ENCODE measurements around the gene THAP8. TPM values are rescaled to one million over a fixed set of nuclear protein-coding genes. Genes with fewer than 3 reads are reported as not detected.

Gene THAP8
- total RNA-seq (2013) = 2.6 TPM
- 1 to 10 TPM; 2.4 to 6.0 (median 3.1) TPM for polyA plus RNA-seq
- polyA minus RNA-seq = 1.2 and 1.7 TPM in 2 replicates
- total RNA-seq = 0.29 to 1.5 (median 1.1) reads per million in 11 experiments

- Mint-ChIP-seq H3K4me1 (peaks cover 17% of the 10 kb centered on the region), H3K36me3 (peaks cover 8 to 11% of the 10 kb centered on the region in 2 donors), H3K4me3 (peak within 1 kb of the TSS; percentile 99 to 100), H3K27ac (peak within 1 kb of the TSS; percentile 97 to 99 (median 98)), H3K9me3 (no peaks in the 10 kb centered on the region), H3K27me3 (ENCODE audit: low read depth in 3 of 3) (peaks cover 0 to 1% (median 0%) of the 10 kb centered on the region in 3 donors)
- Histone ChIP-seq H3K9ac (ENCODE audit: insufficient read depth, low read length, poor library complexity, severe bottlenecking) (peak within 1 kb of the TSS; percentile 79), H3K36me3 (replicated peaks in 1 of 2; ENCODE audit: control insufficient read depth in 1 of 2, insufficient read depth in 2 of 2, low read length in 2 of 2) (peaks cover 0 to 10% of the 10 kb centered on the region in 2 donors), H3K27ac (ENCODE audit: low read depth in 1 of 2, low read length in 2 of 2) (peak within 1 kb of the TSS; percentile 93 to 95), H2AFZ (ENCODE audit: insufficient read depth, low read depth, low read length, poor library complexity, severe bottlenecking) (peak within 1 kb of the TSS; percentile 88), H3K4me1 (ENCODE audit: control insufficient read depth in 1 of 2, insufficient read depth in 2 of 2, low read length in 2 of 2) (peaks cover 12 to 18% of the 10 kb centered on the region in 2 donors), H3K4me3 (replicated peaks in 1 of 3; ENCODE audit: low read depth in 2 of 3, low read length in 3 of 3) (peak within 1 kb of the TSS; percentile 70 to 94 (median 90)), H3K9me3 (replicated peaks in 1 of 2; ENCODE audit: control insufficient read depth in 1 of 2, insufficient read depth in 1 of 2, low read length in 2 of 2) (no peaks in the 10 kb centered on the region), H3K79me2 (ENCODE audit: insufficient read depth, low read length) (peaks cover 39% of the 10 kb centered on the region), H4K20me1 (ENCODE audit: insufficient read depth, low read length) (no peaks in the 10 kb centered on the region), H3K4me2 (replicated peaks; ENCODE audit: extremely low read depth, low read length, poor library complexity, severe bottlenecking) (peak within 1 kb of the TSS; percentile 90), H3K27me3 (ENCODE audit: control insufficient read depth in 2 of 2, insufficient read depth in 2 of 2, low read length in 2 of 2) (no peaks in the 10 kb centered on the region)
- peak; percentile 53 for TF ChIP-seq CTCF (IDR thresholded peaks at IDR 0.05)
- peak; percentile 100 for DNase-seq
- WGBS (ENCODE audit: insufficient coverage) = under 1% methylated on average over 56 of the region's 56 CpGs
- intact Hi-C loops (cut with micrococcal nuclease) = loop anchor here (1.0 to 10.0 kb wide), 6 partner anchors 39 to 279 kb away; partner anchors contain the start of genes ALKBH6 (in 2 of the 2), ARHGAP33 (in 1 of the 2), HCST (in 1 of the 2) and NFKBID (in 1 of the 2)
Observed at GRCh38 chr19:36054119-36054732, at the start of gene THAP8. Gene THAP8, minus strand, starts transcription at chr19:36054285. Its CDS starts 68 bp downstream, at chr19:36054217.

- no peaks in the 10 kb centered on the region for H4K20me1 ChIP-seq (ENCODE audit: insufficient read depth, low read length)
- H3K36me3 ChIP-seq (replicated peaks in 1 of 2; ENCODE audit: control insufficient read depth in 1 of 2, insufficient read depth in 2 of 2, low read length in 2 of 2) = peaks cover 52 to 78% of the 10 kb centered on the region in 2 donors
- Mint-ChIP-seq H3K4me3 (no peak overlapping the region), H3K27me3 (ENCODE audit: low read depth in 3 of 3) (peaks cover 0 to 4% (median 0%) of the 10 kb centered on the region in 3 donors), H3K4me1 (no peaks in the 10 kb centered on the region), H3K9me3 (no peaks in the 10 kb centered on the region), H3K27ac (peak overlapping the region in 1 of 7 donors; percentile 67), H3K36me3 (peaks cover 23 to 70% of the 10 kb centered on the region in 2 donors)
- H3K27me3 ChIP-seq (ENCODE audit: control insufficient read depth in 2 of 2, insufficient read depth in 2 of 2, low read length in 2 of 2) = no peaks in the 10 kb centered on the region
- no peaks in the 10 kb centered on the region for H3K79me2 ChIP-seq (ENCODE audit: insufficient read depth, low read length)
- no peak for TF ChIP-seq CTCF (IDR thresholded peaks at IDR 0.05)
- no peak overlapping the region for H2AFZ ChIP-seq (ENCODE audit: insufficient read depth, low read depth, low read length, poor library complexity, severe bottlenecking)
- H3K27ac ChIP-seq (ENCODE audit: low read depth in 1 of 2, low read length in 2 of 2) = no peak overlapping the region
- no peak overlapping the region for H3K4me3 ChIP-seq (replicated peaks in 1 of 3; ENCODE audit: low read depth in 2 of 3, low read length in 3 of 3)
- no peaks in the 10 kb centered on the region for H3K9me3 ChIP-seq (replicated peaks in 1 of 2; ENCODE audit: control insufficient read depth in 1 of 2, insufficient read depth in 1 of 2, low read length in 2 of 2)
- no peak overlapping the region for H3K4me2 ChIP-seq (replicated peaks; ENCODE audit: extremely low read depth, low read length, poor library complexity, severe bottlenecking)
- no peaks in the 10 kb centered on the region for H3K4me1 ChIP-seq (ENCODE audit: control insufficient read depth in 1 of 2, insufficient read depth in 2 of 2, low read length in 2 of 2)
- WGBS (ENCODE audit: insufficient coverage) = 99% methylated on average over 24 of the region's 24 CpGs
- intact Hi-C loops (cut with micrococcal nuclease) = no loop called here
- no peak for DNase-seq
- H3K9ac ChIP-seq (ENCODE audit: insufficient read depth, low read length, poor library complexity, severe bottlenecking) = no peak overlapping the region
Observed at GRCh38 chr19:36103040-36103626, 49.0 kb upstream of the THAP8 start.

All from CD14-positive monocyte (primary cell).